Right kidney (tissue), 1 donor: ENCODE measurements around the gene CHMP1A.
"Not testable (repeated sequence)": the region's sequence is repeated elsewhere in the genome, so short reads cannot be mapped to it uniquely, and the experiment has no call there.

Experiments used
- DNase-seq: peaks from one replicate; pipeline ENCODE4 v3.0.0-alpha.2; 2016

CHMP1A gene

DNA sequence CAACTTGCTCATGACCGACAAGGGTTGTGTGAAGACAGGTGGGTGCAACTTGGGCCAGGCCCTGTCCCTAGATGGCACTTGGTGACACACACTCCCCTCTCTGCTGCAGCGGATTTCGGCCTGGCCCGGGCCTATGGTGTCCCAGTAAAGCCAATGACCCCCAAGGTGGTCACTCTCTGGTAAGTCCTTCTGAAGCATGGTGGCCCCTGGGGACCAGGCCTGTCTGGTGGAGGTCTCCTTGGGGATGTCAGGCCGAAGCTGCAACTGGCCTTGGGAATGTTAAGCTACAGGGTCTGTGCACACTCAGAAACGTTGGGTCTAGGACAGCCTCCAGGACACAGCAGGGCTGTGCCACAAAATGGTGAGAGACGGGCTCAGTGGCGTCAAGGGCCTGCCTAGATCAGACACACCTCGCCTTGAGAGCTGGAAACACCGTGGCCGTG, 35.8 kb upstream of the CHMP1A start:
- no peak for DNase-seq

GRCh38 chr16:89691986-89692569, 34.6 kb upstream of the CHMP1A start:
- DNase-seq = no peak

GRCh38 chr16:89691231-89691985, 33.9 kb upstream of the CHMP1A start:
- DNase-seq = no peak

DNA sequence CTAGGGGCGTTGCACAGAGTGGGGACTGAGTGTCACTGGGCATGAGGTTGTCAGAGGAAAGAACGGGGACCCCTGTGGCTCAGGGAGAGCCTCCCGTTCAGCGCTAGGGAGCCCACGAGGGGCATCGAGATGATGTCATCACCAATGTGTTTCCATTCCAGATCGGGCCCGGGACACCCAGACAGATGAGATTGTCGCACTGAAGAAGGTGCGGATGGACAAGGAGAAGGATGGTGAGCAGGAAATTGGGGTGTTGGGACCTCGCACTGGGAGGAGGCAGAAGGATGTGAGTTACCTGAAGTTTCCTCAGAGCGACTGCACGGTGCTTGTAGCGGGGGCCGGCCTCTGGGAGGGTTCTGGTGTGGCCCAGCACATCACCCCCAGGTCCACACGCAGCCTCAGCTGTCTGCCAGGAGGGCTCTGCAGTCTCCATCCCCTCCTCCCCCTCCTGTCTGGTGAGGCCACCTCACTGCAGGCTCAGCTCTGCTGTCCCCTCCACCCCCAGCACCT, 32.9 kb upstream of the CHMP1A start:
- DNase-seq = no peak

GRCh38 chr16:89689621-89690020, 32.1 kb upstream of the CHMP1A start:
- DNase-seq = not testable (repeated sequence)

DNA sequence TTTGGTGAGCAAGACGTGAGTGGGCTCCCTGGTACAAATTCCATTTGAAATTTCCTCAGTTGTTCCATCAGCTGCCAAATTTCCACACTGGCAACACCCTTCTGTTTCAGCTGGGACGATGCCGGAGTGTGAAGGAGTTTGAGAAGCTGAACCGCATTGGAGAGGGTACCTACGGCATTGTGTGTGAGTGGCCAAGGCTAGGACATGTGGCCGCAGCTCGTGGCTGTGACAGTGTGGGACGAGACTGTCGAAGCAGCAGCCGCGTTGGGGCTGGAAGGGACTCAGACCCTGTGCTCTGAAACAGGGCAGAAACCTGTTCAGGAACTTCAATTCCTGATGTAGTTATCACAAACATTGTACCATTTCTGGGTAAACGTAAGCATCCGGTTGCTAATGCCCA, 31.6 kb upstream of the CHMP1A start:
- no peak for DNase-seq

- DNase-seq = no peak
These were observed 30.9 kb upstream of the CHMP1A start for GRCh38 chr16:89688395-89688794.

- DNase-seq = peak; percentile 86
These were observed 29.8 kb upstream of the CHMP1A start for GRCh38 chr16:89687092-89687940.

DNA sequence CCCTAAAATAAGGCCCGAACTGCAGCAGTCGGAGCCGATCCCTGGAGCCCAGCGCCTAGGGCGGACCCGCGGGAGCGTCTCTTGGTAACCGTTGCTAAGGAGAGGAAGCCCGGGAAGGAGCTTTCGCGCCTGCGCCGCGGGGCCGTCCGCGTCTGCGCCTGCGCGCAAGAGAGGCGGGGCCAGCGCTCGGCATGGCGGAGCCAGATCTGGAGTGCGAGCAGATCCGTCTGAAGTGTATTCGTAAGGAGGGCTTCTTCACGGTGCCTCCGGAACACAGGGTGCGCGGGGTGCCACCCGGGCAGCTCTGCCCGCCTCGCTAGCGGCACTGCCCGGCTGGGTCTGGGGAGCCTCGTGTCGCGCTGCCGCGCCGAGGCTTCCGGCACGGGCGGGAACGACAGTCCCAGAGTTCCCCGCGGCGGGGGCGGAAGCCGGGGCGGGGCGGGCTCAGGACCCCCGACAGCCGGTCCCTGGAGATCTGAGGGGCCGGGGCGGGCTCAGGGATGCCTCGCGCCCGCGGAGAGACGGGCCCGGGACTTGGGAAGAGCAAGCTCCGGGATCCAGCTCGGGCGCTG, 29.1 kb upstream of the CHMP1A start, which contains the start of gene CDK10:
Gene CDK10, plus strand, starts transcription at position 170 of the 572 bp plus-strand sequence. Its CDS starts 22 bp downstream, at position 192.
- peak; percentile 99 for DNase-seq

DNA sequence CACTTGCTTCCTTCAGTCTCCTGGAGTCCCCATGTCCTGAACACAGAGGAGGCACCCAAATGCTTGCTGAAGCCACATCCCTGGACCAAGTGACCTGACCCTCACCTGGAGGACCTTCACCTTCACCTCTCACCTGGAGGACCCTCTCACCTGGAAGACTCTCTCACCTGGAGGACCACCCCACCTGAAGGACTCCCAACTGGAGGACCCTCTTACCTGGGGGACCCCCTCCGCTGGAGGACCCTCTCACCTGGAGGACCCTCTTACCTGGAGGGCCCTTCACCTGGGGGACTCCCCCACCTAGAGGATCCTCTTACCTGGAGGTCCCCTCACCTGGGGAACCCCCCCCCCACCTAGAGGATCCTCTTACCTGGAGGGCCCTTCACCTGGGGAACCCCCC, 28.4 kb upstream of the CHMP1A start:
- no peak for DNase-seq

DNA sequence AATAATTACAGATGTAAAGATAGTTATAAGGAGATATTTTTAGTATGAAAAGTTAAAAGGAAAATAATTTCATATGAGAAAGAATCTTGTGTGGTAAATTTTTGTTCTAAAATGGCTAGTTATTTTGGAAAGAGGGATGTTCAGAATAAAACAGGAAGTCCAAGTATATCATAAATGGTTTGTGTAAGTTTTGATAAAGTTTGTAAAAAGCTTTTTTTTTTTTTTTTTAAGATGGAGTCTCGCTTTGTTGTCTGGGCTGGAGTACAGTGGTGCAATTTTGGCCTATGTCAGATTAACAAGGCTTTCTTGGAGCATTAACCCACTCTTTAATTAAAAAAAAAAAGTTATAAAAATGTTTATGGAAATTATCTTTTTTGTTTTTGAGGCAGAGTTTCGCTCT, 20.8 kb upstream of the CHMP1A start:
- DNase-seq = no peak

DNA sequence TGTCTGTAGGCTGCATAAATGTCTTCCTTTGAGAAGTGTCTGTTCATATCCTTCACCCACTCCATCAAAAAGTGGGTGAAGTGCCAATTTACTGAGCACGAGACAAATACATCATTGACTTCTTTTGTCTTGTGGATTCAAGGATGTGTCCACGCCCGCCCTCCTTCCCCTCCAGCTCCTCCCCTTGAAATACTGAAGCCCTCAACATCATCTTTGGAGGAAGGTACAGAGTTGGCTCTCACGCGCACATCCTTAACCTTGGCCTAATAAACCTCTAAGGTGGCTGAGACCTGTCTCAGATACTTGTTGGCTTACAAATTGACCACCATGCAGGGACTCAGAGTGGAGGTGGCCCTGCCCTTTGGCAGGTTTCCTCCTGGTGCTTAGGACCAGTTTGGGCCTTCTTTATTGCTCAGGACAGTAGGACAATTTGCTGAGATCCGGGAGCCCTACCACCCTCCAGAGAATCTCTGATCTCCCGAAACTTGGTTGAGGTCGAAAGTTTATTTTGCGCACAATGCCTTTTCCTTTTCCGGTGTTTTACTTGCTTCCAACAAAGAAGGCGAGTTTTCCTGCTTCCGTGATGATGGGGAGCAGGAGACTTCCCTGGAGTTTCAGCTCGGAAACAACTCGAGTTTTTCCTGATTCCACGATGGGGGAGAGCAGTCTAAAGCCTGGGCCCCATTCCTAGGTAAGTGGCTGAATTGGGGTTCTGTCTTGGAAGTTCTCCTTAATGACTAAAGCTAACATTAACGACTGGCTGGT, 14.9 kb upstream of the CHMP1A start:
- no peak for DNase-seq

DNA sequence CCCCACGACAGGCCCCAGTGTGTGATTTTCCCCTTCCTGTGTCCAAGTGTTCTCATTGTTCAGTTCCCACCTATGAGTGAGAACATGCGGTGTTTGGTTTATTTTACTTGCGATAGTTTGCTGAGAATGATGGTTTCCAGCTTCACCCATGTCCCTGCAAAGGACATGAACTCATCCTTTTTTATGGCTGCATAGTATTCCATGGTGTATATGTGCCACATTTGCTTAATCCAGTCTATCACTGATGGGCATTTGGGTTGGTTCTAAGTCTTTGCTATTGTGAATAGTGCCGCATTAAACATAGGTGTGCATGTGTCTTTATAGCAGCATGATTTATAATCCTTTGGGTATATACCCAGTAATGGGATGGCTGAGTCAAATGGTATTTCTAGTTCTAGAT, 14.1 kb upstream of the CHMP1A start:
- not testable (repeated sequence) for DNase-seq

GRCh38 chr16:89670496-89671431, 13.3 kb upstream of the CHMP1A start:
- DNase-seq = no peak

GRCh38 chr16:89669755-89670154, 12.2 kb upstream of the CHMP1A start:
- DNase-seq = no peak

GRCh38 chr16:89668790-89669158, 11.3 kb upstream of the CHMP1A start:
- no peak for DNase-seq

DNA sequence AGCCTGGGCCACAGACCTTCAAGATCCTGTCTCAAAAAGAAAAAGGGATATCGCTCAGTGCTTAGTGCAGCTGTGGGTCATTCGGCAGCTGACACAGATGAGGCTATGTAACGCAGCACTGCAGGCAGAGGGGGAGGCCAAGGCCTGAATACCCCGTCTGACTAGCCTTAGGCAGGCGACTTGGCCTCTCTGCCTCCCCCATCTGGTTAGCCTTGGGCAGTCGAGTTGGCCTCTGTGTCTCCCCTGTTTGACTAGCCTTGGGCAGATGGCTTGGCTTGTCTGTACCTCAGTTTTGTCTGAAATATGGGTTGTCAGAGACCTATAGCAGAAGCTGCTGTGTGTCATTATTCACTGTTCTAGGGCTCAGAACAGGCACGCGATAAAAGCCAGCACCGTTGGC, 10.1 kb upstream of the CHMP1A start:
- no peak for DNase-seq

GRCh38 chr16:89667000-89667399, 9.5 kb upstream of the CHMP1A start:
- DNase-seq = not testable (repeated sequence)

- DNase-seq = not testable (repeated sequence)
These were observed 6.7 kb upstream of the CHMP1A start for GRCh38 chr16:89664238-89664637.

DNA sequence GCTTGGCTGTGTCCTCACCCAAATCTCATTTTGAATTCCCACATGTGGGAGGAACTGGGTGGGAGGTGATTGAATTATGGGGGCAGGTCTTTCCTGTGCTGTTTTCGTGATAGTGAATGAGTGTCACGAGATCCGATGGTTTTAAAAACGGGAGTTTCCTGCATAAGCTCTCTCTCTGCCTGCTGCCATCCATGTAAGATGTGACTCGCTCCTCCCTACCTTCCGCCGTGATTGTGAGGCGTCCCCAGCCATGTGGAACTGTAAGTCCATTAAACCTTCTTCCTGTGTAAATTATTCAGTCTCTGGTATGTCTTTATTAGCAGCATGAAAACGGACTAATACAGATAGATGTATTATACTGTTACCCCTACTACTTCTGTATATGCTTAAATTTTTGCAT, 3.7 kb upstream of the CHMP1A start:
- DNase-seq = no peak

DNA sequence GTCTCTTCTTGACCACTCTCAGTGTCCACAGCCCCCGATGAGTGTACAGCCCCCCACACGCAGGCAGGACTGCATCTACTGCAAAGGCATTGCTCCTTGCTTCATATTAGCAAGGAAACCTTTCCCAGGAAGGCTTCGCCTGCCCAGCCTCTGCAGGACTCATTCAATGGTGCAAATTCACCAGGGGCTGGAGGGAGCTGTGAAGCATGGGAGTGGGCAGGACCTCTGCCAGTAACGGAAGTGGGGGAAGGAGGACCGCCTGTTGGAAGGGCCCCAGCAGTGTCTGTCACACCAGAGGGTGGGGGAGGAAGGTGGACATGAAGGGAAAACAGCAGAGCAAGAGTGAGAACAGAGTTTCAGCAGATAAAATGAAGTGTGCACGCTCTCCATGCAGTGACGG, 2.6 kb upstream of the CHMP1A start:
- no peak for DNase-seq
